GM23338 (cell line): ENCODE results near the gene CBLN3. TPM values are rescaled to one million over a fixed set of nuclear protein-coding genes. Genes with fewer than 3 reads are reported as not detected.

ENCODE experiments used
- ATAC-seq: fragments of 200-7000 bp; cut with Tn5 transposase; 3 replicates; pipeline ENCODE4 v1.9.1; 2020
- DNase-seq: peaks from one replicate; pipeline ENCODE4 v3.0.0-alpha.2; 2015; ENCODE audit warnings: low spot score
- H2AFZ ChIP-seq: fragments of 200-600 bp; sonication (generic); 2 replicates; pipeline ENCODE4 v1.8.0; 2016; ENCODE audit warnings: antibody characterized with exemption, mild to moderate bottlenecking, moderate library complexity
- H3F3A ChIP-seq: fragments of 200-600 bp; sonication (generic); replicated peaks from 2 replicates; pipeline ENCODE4 v1.8.0; 2017; ENCODE audit warnings: antibody characterized with exemption, mixed run types, low read depth
- H3K27ac ChIP-seq: fragments of 200-600 bp; sonication (generic); 2 replicates; pipeline ENCODE4 v1.6.1; 2016; ENCODE audit warnings: low read depth
- H3K27me3 ChIP-seq: fragments of 200-600 bp; sonication (generic); 2 replicates; pipeline ENCODE4 v1.8.0; 2016; ENCODE audit warnings: mild to moderate bottlenecking, mixed run types, moderate library complexity; ENCODE audit not compliant: insufficient read depth
- H3K36me3 ChIP-seq: fragments of 200-600 bp; sonication (generic); 2 replicates; pipeline ENCODE4 v1.8.0; 2016; ENCODE audit warnings: mild to moderate bottlenecking; ENCODE audit not compliant: insufficient read depth
- H3K4me1 ChIP-seq: fragments of 200-600 bp; sonication (generic); 2 replicates; pipeline ENCODE4 v1.8.0; 2016; ENCODE audit warnings: mild to moderate bottlenecking, moderate library complexity; ENCODE audit not compliant: insufficient read depth
- H3K4me2 ChIP-seq: fragments of 200-600 bp; sonication (generic); 2 replicates; pipeline ENCODE4 v1.7.1; 2017; ENCODE audit warnings: mixed run types
- H3K4me3 ChIP-seq: fragments of 200-600 bp; sonication (generic); 2 replicates; pipeline ENCODE4 v1.6.1; 2016; ENCODE audit warnings: mixed run types
- H3K79me2 ChIP-seq: fragments of 200-600 bp; sonication (generic); replicated peaks from 2 replicates; pipeline ENCODE4 v1.8.0; 2017; ENCODE audit warnings: mild to moderate bottlenecking; ENCODE audit not compliant: insufficient read depth
- H3K9me2 ChIP-seq: fragments of 200-600 bp; sonication (generic); 2 replicates; pipeline ENCODE4 v1.8.0; 2017; ENCODE audit not compliant: insufficient read depth
- H4K20me1 ChIP-seq: fragments of 200-600 bp; sonication (generic); replicated peaks from 2 replicates; pipeline ENCODE4 v1.8.0; 2017; ENCODE audit warnings: mild to moderate bottlenecking; ENCODE audit not compliant: insufficient read depth
- H3K27ac Mint-ChIP-seq: 2 replicates; pipeline ENCODE4 v1.8.0; 2020; ENCODE audit warnings: inconsistent platforms, mild to moderate bottlenecking, moderate library complexity, mixed read lengths
- H3K27me3 Mint-ChIP-seq: 3 replicates; pipeline ENCODE4 v1.8.0; 2022; ENCODE audit warnings: low read depth, mild to moderate bottlenecking, moderate library complexity, mixed read lengths, inconsistent platforms; ENCODE audit not compliant: insufficient read depth, poor library complexity
- H3K36me3 Mint-ChIP-seq: 3 replicates; pipeline ENCODE4 v1.8.0; 2021; ENCODE audit warnings: low read depth, mild to moderate bottlenecking, inconsistent platforms, moderate library complexity, mixed read lengths
- H3K4me1 Mint-ChIP-seq: 3 replicates; pipeline ENCODE4 v1.8.0; 2020; ENCODE audit warnings: mild to moderate bottlenecking, inconsistent platforms, mixed read lengths
- H3K4me3 Mint-ChIP-seq: 3 replicates; pipeline ENCODE4 v1.8.0; 2021; ENCODE audit warnings: moderate library complexity, mild to moderate bottlenecking, inconsistent platforms, mixed read lengths
- H3K9me3 Mint-ChIP-seq: 3 replicates; pipeline ENCODE4 v1.8.0; 2020; ENCODE audit warnings: moderate library complexity, mild to moderate bottlenecking, inconsistent platforms, mixed read lengths
- CREB1 ChIP-seq: fragments of 250-450 bp; sonication (Bioruptor Pico); IDR thresholded peaks from 2 replicates; pipeline ENCODE4 v1.5.0; 2020; ENCODE audit warnings: low read depth, mild to moderate bottlenecking, moderate library complexity
- ETS1 ChIP-seq: IDR thresholded peaks from 2 replicates; pipeline ENCODE4 v1.6.1; 2016; ENCODE audit warnings: antibody characterized with exemption
- EZH2 ChIP-seq: fragments of 200-600 bp; sonication (generic); IDR thresholded peaks from one replicate; pipeline ENCODE4 v1.8.0; 2017; ENCODE audit warnings: antibody characterized with exemption, mild to moderate bottlenecking, low read depth; ENCODE audit not compliant: unreplicated experiment
- EZH2phosphoT487 ChIP-seq: fragments of 200-600 bp; sonication (generic); IDR thresholded peaks from one replicate; pipeline ENCODE4 v1.8.1; 2018; ENCODE audit warnings: antibody characterized with exemption; ENCODE audit not compliant: unreplicated experiment
- JUNB ChIP-seq: IDR thresholded peaks from one replicate; pipeline ENCODE4 v1.6.1; 2016; ENCODE audit warnings: antibody characterized with exemption; ENCODE audit not compliant: unreplicated experiment
- NANOG ChIP-seq: IDR thresholded peaks from 2 replicates; pipeline ENCODE4 v1.6.1; 2016; ENCODE audit warnings: antibody characterized with exemption, borderline replicate concordance
- STAT1 ChIP-seq: IDR thresholded peaks from one replicate; pipeline ENCODE4 v1.6.1; 2016; ENCODE audit warnings: antibody characterized with exemption; ENCODE audit not compliant: unreplicated experiment
- ZNF114 ChIP-seq: fragments of 250-450 bp; sonication (Bioruptor Pico); IDR thresholded peaks from 2 replicates; pipeline ENCODE4 v1.5.0; 2020; ENCODE audit warnings: mild to moderate bottlenecking, moderate library complexity
- ZNF331 ChIP-seq: fragments of 250-450 bp; sonication (Bioruptor Pico); IDR thresholded peaks from 2 replicates; pipeline ENCODE4 v1.5.0; 2020; ENCODE audit warnings: low read depth, mild to moderate bottlenecking, moderate library complexity
- polyA plus RNA-seq: library from polyadenylated mRNA; unstranded; fragments of >200 nt; fragmentation: Nextera tagmentation; extraction: Ambion mirVana; gene quantifications from 2 replicates; pipeline ENCODE4 v1.2.1, GENCODE V29; 2016
- total RNA-seq: library from RNA; depleted of rRNA; stranded (reverse); fragments of >200 nt; shearing (Covaris generic); gene quantifications from 2 replicates; pipeline ENCODE4 v1.2.3, GENCODE V29; 2014
- TF ChIP-seq, protein P1 (sequence below): fragments of 250-450 bp; sonication (Bioruptor Pico); IDR thresholded peaks from 2 replicates; pipeline ENCODE4 v1.5.0; 2020; ENCODE audit warnings: mild to moderate bottlenecking, moderate library complexity
- TF ChIP-seq, protein P2 (sequence below), 2 experiments: fragments of 200-600 bp in 1 of 2; sonication (generic) in 1 of 2; conservative IDR thresholded peaks; 2 replicates each; pipeline versions ENCODE4 v1.5.1 to v1.6.1; 2016 to 2017; ENCODE audit warnings: antibody characterized with exemption in 2 of 2, low read depth in 2 of 2, mild to moderate bottlenecking in 2 of 2, moderate library complexity in 1 of 2

CBLN3 gene
- total and polyA plus RNA-seq, 2 experiments from 2014 or later, result 0.07 to 0.19 TPM

- no peak overlapping the region for H3K4me3 Mint-ChIP-seq
- H3K27me3 ChIP-seq, result 0 out of 2 replicates have a peak, but pooled peaks cover 11% of the 10 kb centered on the region
- H3K79me2 ChIP-seq, result no peaks in the 10 kb centered on the region
Measured at GRCh38 chr14:24403294-24403998, 26.0 kb downstream of the CBLN3 start.

DNA sequence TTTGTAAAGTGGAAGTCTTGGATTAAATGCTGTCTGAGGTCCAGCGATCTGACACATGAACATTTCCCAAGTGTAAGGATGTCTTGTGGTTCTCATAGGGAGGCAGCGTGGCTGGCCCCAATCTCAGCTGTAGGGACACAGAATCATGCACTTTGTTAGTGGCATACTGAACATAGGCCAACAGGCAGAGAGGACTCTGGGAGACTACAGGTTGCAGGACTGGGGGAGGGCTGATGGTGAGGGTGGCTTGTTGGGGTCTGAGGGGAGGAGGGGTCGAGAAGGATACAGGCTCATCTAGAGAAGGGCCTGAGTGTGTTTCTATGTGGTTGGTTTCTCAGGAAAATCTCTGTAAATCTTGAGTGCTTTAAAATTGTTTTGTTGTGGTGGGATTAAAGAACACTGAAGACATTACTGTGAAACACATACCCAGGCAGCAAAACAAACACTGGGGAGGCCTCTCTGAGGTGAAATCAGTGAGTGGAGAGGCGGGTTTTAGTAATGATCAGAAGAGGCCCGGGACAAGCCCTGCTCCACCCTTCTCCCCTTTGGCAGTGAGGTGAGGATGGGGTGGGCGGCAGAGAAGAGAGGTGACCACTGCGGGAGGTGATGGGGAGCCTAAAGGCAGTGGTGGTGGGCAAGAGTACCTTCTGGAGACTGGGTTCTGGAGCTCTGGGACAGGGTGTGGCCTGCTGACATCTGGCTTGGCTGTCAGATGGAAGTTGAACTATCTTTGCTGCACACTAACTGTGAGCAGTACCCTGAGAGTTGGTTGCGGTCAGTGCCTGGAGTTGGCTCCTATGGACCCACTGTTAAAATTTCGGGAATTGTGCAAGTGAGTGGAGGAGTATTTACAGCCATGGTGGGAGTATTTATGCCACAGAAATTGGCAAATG lies 27.4 kb downstream of the CBLN3 start:
- Histone ChIP-seq H2AFZ (no peak overlapping the region), H3K79me2 (no peaks in the 10 kb centered on the region), H3K27me3 (0 out of 2 replicates have a peak, but pooled peaks cover 13% of the 10 kb centered on the region), H3K9me2 (no peaks in the 10 kb centered on the region), H4K20me1 (no peaks in the 10 kb centered on the region), H3K4me2 (no peak overlapping the region), H3K4me1 (peaks cover 15% of the 10 kb centered on the region; the same call in 1 of the 2 replicates), H3F3A (no peaks in the 10 kb centered on the region), H3K4me3 (no peak overlapping the region), H3K27ac (no peak overlapping the region), H3K36me3 (no peaks in the 10 kb centered on the region)
- H3K27ac Mint-ChIP-seq, result no peak overlapping the region
- H3K4me3 Mint-ChIP-seq, result no peak overlapping the region
- no peaks in the 10 kb centered on the region for H3K36me3 Mint-ChIP-seq
- DNase-seq, result no peak
- H3K9me3 Mint-ChIP-seq, result no peaks in the 10 kb centered on the region
- peaks cover 54% of the 10 kb centered on the region for H3K4me1 Mint-ChIP-seq
- H3K27me3 Mint-ChIP-seq, result peaks cover 9% of the 10 kb centered on the region
- ATAC-seq, result no peak
- no peak for TF ChIP-seq EZH2
- TF ChIP-seq, protein P1, sequence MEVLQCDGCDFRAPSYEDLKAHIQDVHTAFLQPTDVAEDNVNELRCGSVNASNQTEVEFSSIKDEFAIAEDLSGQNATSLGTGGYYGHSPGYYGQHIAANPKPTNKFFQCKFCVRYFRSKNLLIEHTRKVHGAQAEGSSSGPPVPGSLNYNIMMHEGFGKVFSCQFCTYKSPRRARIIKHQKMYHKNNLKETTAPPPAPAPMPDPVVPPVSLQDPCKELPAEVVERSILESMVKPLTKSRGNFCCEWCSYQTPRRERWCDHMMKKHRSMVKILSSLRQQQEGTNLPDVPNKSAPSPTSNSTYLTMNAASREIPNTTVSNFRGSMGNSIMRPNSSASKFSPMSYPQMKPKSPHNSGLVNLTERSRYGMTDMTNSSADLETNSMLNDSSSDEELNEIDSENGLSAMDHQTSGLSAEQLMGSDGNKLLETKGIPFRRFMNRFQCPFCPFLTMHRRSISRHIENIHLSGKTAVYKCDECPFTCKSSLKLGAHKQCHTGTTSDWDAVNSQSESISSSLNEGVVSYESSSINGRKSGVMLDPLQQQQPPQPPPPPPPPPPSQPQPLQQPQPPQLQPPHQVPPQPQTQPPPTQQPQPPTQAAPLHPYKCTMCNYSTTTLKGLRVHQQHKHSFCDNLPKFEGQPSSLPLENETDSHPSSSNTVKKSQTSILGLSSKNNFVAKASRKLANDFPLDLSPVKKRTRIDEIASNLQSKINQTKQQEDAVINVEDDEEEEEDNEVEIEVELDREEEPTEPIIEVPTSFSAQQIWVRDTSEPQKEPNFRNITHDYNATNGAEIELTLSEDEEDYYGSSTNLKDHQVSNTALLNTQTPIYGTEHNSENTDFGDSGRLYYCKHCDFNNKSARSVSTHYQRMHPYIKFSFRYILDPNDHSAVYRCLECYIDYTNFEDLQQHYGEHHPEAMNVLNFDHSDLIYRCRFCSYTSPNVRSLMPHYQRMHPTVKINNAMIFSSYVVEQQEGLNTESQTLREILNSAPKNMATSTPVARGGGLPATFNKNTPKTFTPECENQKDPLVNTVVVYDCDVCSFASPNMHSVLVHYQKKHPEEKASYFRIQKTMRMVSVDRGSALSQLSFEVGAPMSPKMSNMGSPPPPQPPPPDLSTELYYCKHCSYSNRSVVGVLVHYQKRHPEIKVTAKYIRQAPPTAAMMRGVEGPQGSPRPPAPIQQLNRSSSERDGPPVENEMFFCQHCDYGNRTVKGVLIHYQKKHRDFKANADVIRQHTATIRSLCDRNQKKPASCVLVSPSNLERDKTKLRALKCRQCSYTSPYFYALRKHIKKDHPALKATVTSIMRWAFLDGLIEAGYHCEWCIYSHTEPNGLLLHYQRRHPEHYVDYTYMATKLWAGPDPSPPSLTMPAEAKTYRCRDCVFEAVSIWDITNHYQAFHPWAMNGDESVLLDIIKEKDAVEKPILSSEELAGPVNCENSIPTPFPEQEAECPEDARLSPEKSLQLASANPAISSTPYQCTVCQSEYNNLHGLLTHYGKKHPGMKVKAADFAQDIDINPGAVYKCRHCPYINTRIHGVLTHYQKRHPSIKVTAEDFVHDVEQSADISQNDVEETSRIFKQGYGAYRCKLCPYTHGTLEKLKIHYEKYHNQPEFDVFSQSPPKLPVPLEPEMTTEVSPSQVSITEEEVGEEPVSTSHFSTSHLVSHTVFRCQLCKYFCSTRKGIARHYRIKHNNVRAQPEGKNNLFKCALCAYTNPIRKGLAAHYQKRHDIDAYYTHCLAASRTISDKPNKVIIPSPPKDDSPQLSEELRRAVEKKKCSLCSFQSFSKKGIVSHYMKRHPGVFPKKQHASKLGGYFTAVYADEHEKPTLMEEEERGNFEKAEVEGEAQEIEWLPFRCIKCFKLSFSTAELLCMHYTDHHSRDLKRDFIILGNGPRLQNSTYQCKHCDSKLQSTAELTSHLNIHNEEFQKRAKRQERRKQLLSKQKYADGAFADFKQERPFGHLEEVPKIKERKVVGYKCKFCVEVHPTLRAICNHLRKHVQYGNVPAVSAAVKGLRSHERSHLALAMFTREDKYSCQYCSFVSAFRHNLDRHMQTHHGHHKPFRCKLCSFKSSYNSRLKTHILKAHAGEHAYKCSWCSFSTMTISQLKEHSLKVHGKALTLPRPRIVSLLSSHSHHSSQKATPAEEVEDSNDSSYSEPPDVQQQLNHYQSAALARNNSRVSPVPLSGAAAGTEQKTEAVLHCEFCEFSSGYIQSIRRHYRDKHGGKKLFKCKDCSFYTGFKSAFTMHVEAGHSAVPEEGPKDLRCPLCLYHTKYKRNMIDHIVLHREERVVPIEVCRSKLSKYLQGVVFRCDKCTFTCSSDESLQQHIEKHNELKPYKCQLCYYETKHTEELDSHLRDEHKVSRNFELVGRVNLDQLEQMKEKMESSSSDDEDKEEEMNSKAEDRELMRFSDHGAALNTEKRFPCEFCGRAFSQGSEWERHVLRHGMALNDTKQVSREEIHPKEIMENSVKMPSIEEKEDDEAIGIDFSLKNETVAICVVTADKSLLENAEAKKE (CRISPR knock-in tag), result no peak

More at GRCh38 chr14:24403294-24403998, 26.0 kb downstream of the CBLN3 start:
- Histone ChIP-seq H3K4me1 (peaks cover 8% of the 10 kb centered on the region; the same call in 1 of the 2 replicates), H3K36me3 (no peaks in the 10 kb centered on the region), H3K27ac (no peak overlapping the region), H3K4me2 (no peak overlapping the region), H3K9me2 (no peaks in the 10 kb centered on the region), H3K4me3 (no peak overlapping the region), H4K20me1 (no peaks in the 10 kb centered on the region), H3F3A (no peaks in the 10 kb centered on the region), H2AFZ (no peak overlapping the region)
- Mint-ChIP-seq H3K27me3 (peaks cover 6% of the 10 kb centered on the region), H3K4me1 (peaks cover 43% of the 10 kb centered on the region), H3K9me3 (no peaks in the 10 kb centered on the region), H3K27ac (no peak overlapping the region), H3K36me3 (no peaks in the 10 kb centered on the region)
- TF ChIP-seq CREB1 (CRISPR knock-in tag) (no peak), STAT1 (no peak), ZNF331 (CRISPR knock-in tag) (no peak), JUNB (no peak), NANOG (no peak), ZNF114 (CRISPR knock-in tag) (no peak), EZH2 (no peak), ETS1 (no peak), EZH2phosphoT487 (no peak)
- TF ChIP-seq, protein P2, sequence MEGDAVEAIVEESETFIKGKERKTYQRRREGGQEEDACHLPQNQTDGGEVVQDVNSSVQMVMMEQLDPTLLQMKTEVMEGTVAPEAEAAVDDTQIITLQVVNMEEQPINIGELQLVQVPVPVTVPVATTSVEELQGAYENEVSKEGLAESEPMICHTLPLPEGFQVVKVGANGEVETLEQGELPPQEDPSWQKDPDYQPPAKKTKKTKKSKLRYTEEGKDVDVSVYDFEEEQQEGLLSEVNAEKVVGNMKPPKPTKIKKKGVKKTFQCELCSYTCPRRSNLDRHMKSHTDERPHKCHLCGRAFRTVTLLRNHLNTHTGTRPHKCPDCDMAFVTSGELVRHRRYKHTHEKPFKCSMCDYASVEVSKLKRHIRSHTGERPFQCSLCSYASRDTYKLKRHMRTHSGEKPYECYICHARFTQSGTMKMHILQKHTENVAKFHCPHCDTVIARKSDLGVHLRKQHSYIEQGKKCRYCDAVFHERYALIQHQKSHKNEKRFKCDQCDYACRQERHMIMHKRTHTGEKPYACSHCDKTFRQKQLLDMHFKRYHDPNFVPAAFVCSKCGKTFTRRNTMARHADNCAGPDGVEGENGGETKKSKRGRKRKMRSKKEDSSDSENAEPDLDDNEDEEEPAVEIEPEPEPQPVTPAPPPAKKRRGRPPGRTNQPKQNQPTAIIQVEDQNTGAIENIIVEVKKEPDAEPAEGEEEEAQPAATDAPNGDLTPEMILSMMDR (conservative IDR thresholded peaks at IDR 0.05; ENCODE audit: low read depth in 2 of 2), result no peak
- DNase-seq, result no peak
- ATAC-seq, result no peak
